Measurements from ENCODE around the gene EVI2B.

Gene EVI2B

DNA sequence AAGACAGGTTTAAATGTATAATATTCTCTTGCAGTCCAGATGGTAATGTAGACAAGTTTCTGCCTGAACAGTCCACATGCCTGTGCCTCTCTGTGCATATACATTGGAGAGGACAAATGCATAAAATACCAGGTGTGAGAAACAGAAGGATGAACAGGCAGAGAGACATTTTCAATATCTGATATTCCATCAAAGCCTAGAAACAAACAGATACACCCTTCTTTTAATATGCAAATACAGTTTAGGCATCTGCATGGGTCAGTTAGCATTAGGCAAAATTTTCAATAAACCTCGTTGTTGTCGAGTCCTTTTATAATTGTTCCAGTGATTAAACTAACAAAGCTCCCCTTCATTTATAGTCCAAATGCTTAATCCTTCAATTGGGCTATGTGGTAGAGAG lies 17.7 kb downstream of the EVI2B start:
- TF ChIP-seq, protein P1, sequence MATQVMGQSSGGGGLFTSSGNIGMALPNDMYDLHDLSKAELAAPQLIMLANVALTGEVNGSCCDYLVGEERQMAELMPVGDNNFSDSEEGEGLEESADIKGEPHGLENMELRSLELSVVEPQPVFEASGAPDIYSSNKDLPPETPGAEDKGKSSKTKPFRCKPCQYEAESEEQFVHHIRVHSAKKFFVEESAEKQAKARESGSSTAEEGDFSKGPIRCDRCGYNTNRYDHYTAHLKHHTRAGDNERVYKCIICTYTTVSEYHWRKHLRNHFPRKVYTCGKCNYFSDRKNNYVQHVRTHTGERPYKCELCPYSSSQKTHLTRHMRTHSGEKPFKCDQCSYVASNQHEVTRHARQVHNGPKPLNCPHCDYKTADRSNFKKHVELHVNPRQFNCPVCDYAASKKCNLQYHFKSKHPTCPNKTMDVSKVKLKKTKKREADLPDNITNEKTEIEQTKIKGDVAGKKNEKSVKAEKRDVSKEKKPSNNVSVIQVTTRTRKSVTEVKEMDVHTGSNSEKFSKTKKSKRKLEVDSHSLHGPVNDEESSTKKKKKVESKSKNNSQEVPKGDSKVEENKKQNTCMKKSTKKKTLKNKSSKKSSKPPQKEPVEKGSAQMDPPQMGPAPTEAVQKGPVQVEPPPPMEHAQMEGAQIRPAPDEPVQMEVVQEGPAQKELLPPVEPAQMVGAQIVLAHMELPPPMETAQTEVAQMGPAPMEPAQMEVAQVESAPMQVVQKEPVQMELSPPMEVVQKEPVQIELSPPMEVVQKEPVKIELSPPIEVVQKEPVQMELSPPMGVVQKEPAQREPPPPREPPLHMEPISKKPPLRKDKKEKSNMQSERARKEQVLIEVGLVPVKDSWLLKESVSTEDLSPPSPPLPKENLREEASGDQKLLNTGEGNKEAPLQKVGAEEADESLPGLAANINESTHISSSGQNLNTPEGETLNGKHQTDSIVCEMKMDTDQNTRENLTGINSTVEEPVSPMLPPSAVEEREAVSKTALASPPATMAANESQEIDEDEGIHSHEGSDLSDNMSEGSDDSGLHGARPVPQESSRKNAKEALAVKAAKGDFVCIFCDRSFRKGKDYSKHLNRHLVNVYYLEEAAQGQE (IDR thresholded peaks at IDR 0.05; ENCODE audit: insufficient read depth in 1 of 2, low read depth in 2 of 2, low read length in 2 of 2) = no peak
- TF ChIP-seq SIN3A (IDR thresholded peaks at IDR 0.05; ENCODE audit: borderline replicate concordance, insufficient read depth, low read length) (no peak), POLR2AphosphoS5 (IDR thresholded peaks at IDR 0.05; ENCODE audit: low read depth, low read length) (no peak), FOXP2 (optimal IDR thresholded peaks at IDR 0.05; ENCODE audit: borderline replicate concordance, extremely low read depth, extremely low read length, insufficient read depth) (no peak), TAF1 (IDR thresholded peaks at IDR 0.05; ENCODE audit: borderline replicate concordance, insufficient read depth, low read length) (no peak)

DNA sequence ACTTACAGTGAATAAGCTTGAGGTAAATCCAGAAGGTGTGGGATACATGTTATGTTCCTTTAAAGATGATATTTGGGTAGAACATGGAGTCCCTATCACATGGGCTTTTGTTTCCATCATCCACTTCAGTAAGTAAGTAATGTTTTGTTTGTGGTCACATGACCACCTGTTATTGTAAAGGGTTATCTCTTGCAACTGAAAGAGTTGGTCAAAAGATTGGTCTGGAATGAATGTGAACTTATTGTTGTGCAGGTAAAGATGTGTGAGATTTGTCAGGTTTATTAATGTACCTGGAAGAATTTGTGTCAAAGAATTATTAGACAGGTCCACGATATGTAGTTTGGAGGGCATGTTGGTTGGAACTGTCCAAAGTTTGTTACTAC lies 18.4 kb downstream of the EVI2B start:
- TF ChIP-seq, protein P1 (IDR thresholded peaks at IDR 0.05; ENCODE audit: insufficient read depth in 1 of 2, low read depth in 2 of 2, low read length in 2 of 2) = no peak

DNA sequence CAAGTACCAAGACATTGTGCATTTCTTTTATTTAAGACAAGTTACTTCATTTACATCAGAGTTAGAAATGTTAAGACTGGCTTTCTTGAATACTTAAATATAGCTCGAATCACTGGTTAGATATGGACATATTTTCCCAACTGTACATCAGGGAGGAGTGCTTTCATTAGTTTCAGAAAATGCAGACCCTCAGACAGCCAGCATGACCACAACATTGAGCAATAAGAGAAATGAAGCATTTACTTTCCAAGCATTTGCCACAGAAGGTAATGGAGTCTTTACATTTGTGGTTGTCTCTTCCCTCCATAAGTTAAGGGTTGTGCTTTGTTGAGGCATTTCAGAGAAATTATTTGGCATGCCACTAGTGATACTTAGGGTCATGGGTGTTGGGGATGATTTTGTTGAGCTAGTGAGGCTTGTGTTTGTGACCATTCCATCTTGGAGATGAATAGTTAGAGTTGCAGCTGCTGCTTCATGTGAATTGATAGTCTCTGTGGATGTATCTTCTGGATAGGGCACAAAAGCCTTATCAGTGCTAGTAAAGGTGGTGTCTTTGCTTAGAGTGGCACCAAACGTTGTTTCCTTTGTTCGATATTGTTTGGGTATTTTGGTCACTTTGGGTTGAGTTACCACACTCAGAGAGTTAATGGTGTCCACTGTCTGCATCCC lies 18.9 kb downstream of the EVI2B start:
- TF ChIP-seq TAF1 (IDR thresholded peaks at IDR 0.05; ENCODE audit: borderline replicate concordance, insufficient read depth, low read length) (no peak), POLR2AphosphoS5 (IDR thresholded peaks at IDR 0.05; ENCODE audit: low read depth, low read length) (no peak), FOXP2 (optimal IDR thresholded peaks at IDR 0.05; ENCODE audit: borderline replicate concordance, extremely low read depth, extremely low read length, insufficient read depth) (no peak), SIN3A (IDR thresholded peaks at IDR 0.05; ENCODE audit: borderline replicate concordance, insufficient read depth, low read length) (no peak)
- TF ChIP-seq, protein P1 (IDR thresholded peaks at IDR 0.05; ENCODE audit: insufficient read depth in 1 of 2, low read depth in 2 of 2, low read length in 2 of 2) = no peak

DNA sequence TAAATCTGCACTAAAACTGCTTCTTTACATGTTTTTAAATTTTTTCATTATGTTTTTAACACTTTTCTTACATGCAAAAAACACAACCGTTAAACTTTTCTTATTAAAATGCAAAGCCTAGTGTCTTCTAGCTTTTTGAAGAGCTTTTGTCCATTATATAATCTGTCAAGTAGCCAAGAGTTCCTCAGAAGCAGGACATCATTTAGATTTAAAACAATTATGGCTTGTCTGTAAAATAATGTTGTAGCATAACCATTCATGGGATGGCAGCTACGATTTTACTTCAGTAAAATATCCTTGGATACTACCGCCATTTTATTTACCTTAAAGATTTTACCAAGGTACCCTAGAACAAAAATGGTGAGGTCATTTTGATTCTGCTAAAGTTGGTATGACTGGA lies 19.6 kb downstream of the EVI2B start:
- TF ChIP-seq, protein P1 (IDR thresholded peaks at IDR 0.05; ENCODE audit: insufficient read depth in 1 of 2, low read depth in 2 of 2, low read length in 2 of 2) = no peak
- TF ChIP-seq FOXP2 (optimal IDR thresholded peaks at IDR 0.05; ENCODE audit: borderline replicate concordance, extremely low read depth, extremely low read length, insufficient read depth) (no peak), TAF1 (IDR thresholded peaks at IDR 0.05; ENCODE audit: borderline replicate concordance, insufficient read depth, low read length) (no peak), SIN3A (IDR thresholded peaks at IDR 0.05; ENCODE audit: borderline replicate concordance, insufficient read depth, low read length) (no peak), POLR2AphosphoS5 (IDR thresholded peaks at IDR 0.05; ENCODE audit: low read depth, low read length) (no peak)

DNA sequence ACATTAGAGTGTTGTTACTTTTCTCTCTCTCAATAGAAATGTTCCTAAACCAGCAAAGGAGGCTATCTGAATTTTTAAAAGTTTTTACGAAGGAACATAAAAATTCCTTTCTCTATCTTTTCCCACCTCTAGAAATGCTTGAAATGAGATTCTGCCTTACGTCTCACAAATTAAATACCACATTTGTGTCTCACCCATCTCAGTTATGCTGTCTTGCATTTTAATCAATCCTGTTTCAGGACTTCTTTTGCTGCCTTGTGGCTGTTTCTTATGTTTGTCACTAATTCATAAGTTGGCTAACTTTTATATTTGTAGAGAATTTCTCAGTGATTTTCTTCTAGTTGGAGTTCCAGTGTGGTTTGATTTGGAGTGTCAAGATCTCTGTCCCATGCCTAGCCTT lies 20.3 kb downstream of the EVI2B start:
- TF ChIP-seq, protein P1 (IDR thresholded peaks at IDR 0.05; ENCODE audit: insufficient read depth in 1 of 2, low read depth in 2 of 2, low read length in 2 of 2) = no peak
- TF ChIP-seq FOXP2 (optimal IDR thresholded peaks at IDR 0.05; ENCODE audit: borderline replicate concordance, extremely low read depth, extremely low read length, insufficient read depth) = no peak
- TF ChIP-seq POLR2AphosphoS5 (IDR thresholded peaks at IDR 0.05; ENCODE audit: low read depth, low read length) = no peak
- no peak for TF ChIP-seq SIN3A (IDR thresholded peaks at IDR 0.05; ENCODE audit: borderline replicate concordance, insufficient read depth, low read length)
- TF ChIP-seq TAF1 (IDR thresholded peaks at IDR 0.05; ENCODE audit: borderline replicate concordance, insufficient read depth, low read length) = no peak

Data from PFSK-1 (cell line).